Panc1 (cell line): ENCODE data around the gene CHDH. TPM values are rescaled to one million over a fixed set of nuclear protein-coding genes. Genes with fewer than 3 reads are reported as not detected.

Experiments used
- ATAC-seq: fragments of 200-7000 bp; cut with Tn5 transposase; 2 replicates; pipeline ENCODE4 v1.9.1; 2020; ENCODE audit warnings: mild to moderate bottlenecking, moderate library complexity
- BruUV-seq: library from RNA; stranded (reverse); fragments of 400-500 nt; replicated peaks from 2 replicates; lab custom pipeline; 2021; lab: Mats Ljungman, UMichigan
- CTCF ChIA-PET: fragments of 300-600 bp; sonication (Branson Sonifier 250); formaldehyde crosslinking; loops from one replicate; lab custom pipeline; 2022; ENCODE audit warnings: antibody characterized with exemption; lab: Charles Lee
- POLR2A ChIA-PET: fragments of 300-600 bp; sonication (Branson Sonifier 250); formaldehyde crosslinking; loops from one replicate; lab custom pipeline; 2022; ENCODE audit warnings: antibody characterized with exemption; lab: Charles Lee
- DNase-seq: peaks from one replicate; pipeline ENCODE4 v3.0.0-alpha.2; 2010; ENCODE audit warnings: low read depth, low spot score
- H3K27ac ChIP-seq: 2 replicates; pipeline ENCODE4 v1.5.1; 2011; ENCODE audit warnings: mild to moderate bottlenecking, low read length, inconsistent platforms
- H3K27me3 ChIP-seq: fragments of 200-500 bp; sonication (Bioruptor generic); 2 replicates; pipeline ENCODE4 v1.6.0; 2014; ENCODE audit warnings: low read length, inconsistent platforms; ENCODE audit not compliant: control insufficient read depth, insufficient read depth
- H3K36me3 ChIP-seq: fragments of 200-500 bp; sonication (Bioruptor generic); 2 replicates; pipeline ENCODE4 v1.5.1; 2014; ENCODE audit warnings: inconsistent platforms, mild to moderate bottlenecking, low read length, moderate library complexity; ENCODE audit not compliant: control insufficient read depth, insufficient read depth
- H3K4me1 ChIP-seq: 2 replicates; pipeline ENCODE4 v1.5.1; 2011; ENCODE audit warnings: inconsistent platforms, mild to moderate bottlenecking, low read length, moderate library complexity; ENCODE audit not compliant: control insufficient read depth, insufficient read depth
- H3K4me3 ChIP-seq, 2 experiments: 2 replicates each; pipeline ENCODE4 v1.5.1; 2011 to 2012; ENCODE audit warnings: low read depth in 2 of 2, low read length in 2 of 2, mild to moderate bottlenecking in 2 of 2, inconsistent platforms in 1 of 2, moderate library complexity in 1 of 2
- H3K9me3 ChIP-seq: fragments of 200-500 bp; sonication (Bioruptor generic); 2 replicates; pipeline ENCODE4 v1.5.1; 2014; ENCODE audit warnings: low read depth, mild to moderate bottlenecking, inconsistent platforms, low read length, moderate library complexity; ENCODE audit not compliant: control insufficient read depth, insufficient read depth
- POLR2AphosphoS5 ChIP-seq: IDR thresholded peaks from 2 replicates; pipeline ENCODE4 v1.6.1; 2012; ENCODE audit warnings: mild to moderate bottlenecking, low read depth, low read length, moderate library complexity
- REST ChIP-seq, 2 experiments: IDR thresholded peaks; 2 replicates each; pipeline ENCODE4 v1.6.1; 2011 to 2012; ENCODE audit warnings: low read depth in 2 of 2, control low read depth in 1 of 2, low read length in 1 of 2, mild to moderate bottlenecking in 1 of 2, moderate library complexity in 1 of 2; ENCODE audit not compliant: insufficient read depth in 1 of 2
- SIN3A ChIP-seq: IDR thresholded peaks from 2 replicates; pipeline ENCODE4 v1.6.1; 2012; ENCODE audit warnings: low read depth, mild to moderate bottlenecking, low read length, moderate library complexity, borderline replicate concordance; ENCODE audit not compliant: insufficient read depth
- TCF7L2 ChIP-seq: IDR thresholded peaks from 2 replicates; pipeline ENCODE4 v1.6.1; 2011; ENCODE audit warnings: mild to moderate bottlenecking, low read depth, low read length, inconsistent platforms
- in situ Hi-C: cut with HindIII; loops from 2 replicates; pipeline ENCODE4 v1.10.0; 2016; ENCODE audit warnings: low sequenced_read_pairs, low pct_unique_long_range_greater_than_20kb
- intact Hi-C: fragments of 100-400 bp; cut with micrococcal nuclease; formaldehyde crosslinking; loops from one replicate; pipeline ENCODE4 v1.10.0; 2022; ENCODE audit not compliant: unreplicated experiment
- total RNA-seq: library from RNA; stranded (reverse); gene quantifications from one replicate; pipeline ENCODE4 v1.2.1, GENCODE V29; 2021; ENCODE audit not compliant: unreplicated experiment
- TF ChIP-seq, protein P1 (sequence below): fragments of 450-650 bp; IDR thresholded peaks from 2 replicates; pipeline ENCODE4 v1.5.1; 2017; ENCODE audit warnings: mild to moderate bottlenecking

CHDH gene
- total RNA-seq, 1 experiment from 2014 or later = 24.1 TPM

GRCh38 chr3:53850895-53851294 is 4.7 kb upstream of the CHDH start:
- Histone ChIP-seq H3K4me1 (peaks cover 12% of the 10 kb centered on the region; the same call in 1 of the 2 replicates), H3K9me3 (no peaks in the 10 kb centered on the region), H3K27ac (no peak overlapping the region), H3K36me3 (no peaks in the 10 kb centered on the region), H3K27me3 (no peaks in the 10 kb centered on the region), H3K4me3 (no peak overlapping the region)
- TF ChIP-seq POLR2AphosphoS5 = no peak
- intact Hi-C loops = no loop called here
- in situ Hi-C loops = no loop called here
- no peak for ATAC-seq
- ChIA-PET POLR2A (no interaction called here), CTCF (no interaction called here)
- no TSS peak for BruUV-seq
- DNase-seq = no peak

DNA sequence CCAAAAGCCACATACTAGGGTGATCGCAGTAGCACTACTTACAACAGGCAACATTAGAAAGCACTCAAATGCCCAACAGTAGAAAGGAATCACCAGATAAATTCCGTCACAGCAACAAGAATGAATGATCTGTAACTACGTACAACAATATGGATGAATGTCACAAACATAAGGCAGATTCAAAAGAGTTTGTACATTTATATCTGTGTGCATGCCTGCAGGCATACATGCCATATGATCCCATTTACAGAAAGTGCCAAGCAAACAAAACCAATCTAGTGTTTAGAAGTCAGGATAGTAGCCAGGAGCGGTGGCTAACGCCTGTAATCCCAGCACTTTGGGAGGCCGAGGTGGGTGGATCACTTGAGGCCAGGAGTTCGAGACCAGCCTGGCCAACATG is 3.7 kb upstream of the CHDH start:
- no peak for TF ChIP-seq SIN3A
- no peak for TF ChIP-seq POLR2AphosphoS5
- no peak for TF ChIP-seq REST (IDR thresholded peaks at IDR 0.05; ENCODE audit: insufficient read depth in 1 of 2, low read depth in 2 of 2, low read length in 1 of 2)
- TF ChIP-seq TCF7L2 = no peak
- TF ChIP-seq, protein P1, sequence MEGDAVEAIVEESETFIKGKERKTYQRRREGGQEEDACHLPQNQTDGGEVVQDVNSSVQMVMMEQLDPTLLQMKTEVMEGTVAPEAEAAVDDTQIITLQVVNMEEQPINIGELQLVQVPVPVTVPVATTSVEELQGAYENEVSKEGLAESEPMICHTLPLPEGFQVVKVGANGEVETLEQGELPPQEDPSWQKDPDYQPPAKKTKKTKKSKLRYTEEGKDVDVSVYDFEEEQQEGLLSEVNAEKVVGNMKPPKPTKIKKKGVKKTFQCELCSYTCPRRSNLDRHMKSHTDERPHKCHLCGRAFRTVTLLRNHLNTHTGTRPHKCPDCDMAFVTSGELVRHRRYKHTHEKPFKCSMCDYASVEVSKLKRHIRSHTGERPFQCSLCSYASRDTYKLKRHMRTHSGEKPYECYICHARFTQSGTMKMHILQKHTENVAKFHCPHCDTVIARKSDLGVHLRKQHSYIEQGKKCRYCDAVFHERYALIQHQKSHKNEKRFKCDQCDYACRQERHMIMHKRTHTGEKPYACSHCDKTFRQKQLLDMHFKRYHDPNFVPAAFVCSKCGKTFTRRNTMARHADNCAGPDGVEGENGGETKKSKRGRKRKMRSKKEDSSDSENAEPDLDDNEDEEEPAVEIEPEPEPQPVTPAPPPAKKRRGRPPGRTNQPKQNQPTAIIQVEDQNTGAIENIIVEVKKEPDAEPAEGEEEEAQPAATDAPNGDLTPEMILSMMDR = no peak
- DNase-seq = no peak
- peaks cover 14% of the 10 kb centered on the region for H3K4me1 ChIP-seq
- intact Hi-C loops = no loop called here
- no peaks in the 10 kb centered on the region for H3K36me3 ChIP-seq
- no peaks in the 10 kb centered on the region for H3K27me3 ChIP-seq
- in situ Hi-C loops = no loop called here
- no peak for ATAC-seq
- no peak overlapping the region for H3K27ac ChIP-seq
- H3K9me3 ChIP-seq = no peaks in the 10 kb centered on the region
- POLR2A ChIA-PET = no interaction called here
- CTCF ChIA-PET = no interaction called here
- no peak overlapping the region for H3K4me3 ChIP-seq
- BruUV-seq = no TSS peak

- ChIA-PET CTCF (no interaction called here), POLR2A (no interaction called here)
- Histone ChIP-seq H3K4me1 (peaks cover 43% of the 10 kb centered on the region), H3K9me3 (no peaks in the 10 kb centered on the region), H3K27me3 (no peaks in the 10 kb centered on the region), H3K4me3 (peak overlapping the region; percentile 60 to 73), H3K27ac (peak overlapping the region; percentile 87), H3K36me3 (no peaks in the 10 kb centered on the region)
- DNase-seq (no peak), ATAC-seq (no peak)
- intact Hi-C loops = no loop called here
- TF ChIP-seq REST (IDR thresholded peaks at IDR 0.05; ENCODE audit: insufficient read depth in 1 of 2, low read depth in 2 of 2, low read length in 1 of 2) (no peak), SIN3A (no peak), POLR2AphosphoS5 (no peak), TCF7L2 (no peak)
- TF ChIP-seq, protein P1 = no peak
- in situ Hi-C loops = no loop called here
- BruUV-seq = no TSS peak
These were observed 584 bp upstream of the CHDH start for GRCh38 chr3:53846851-53847155.
